Measurements from ENCODE around the gene KLF5. TPM values are rescaled to one million over a fixed set of nuclear protein-coding genes. Genes with fewer than 3 reads are reported as not detected.

The KLF5 gene
- total RNA-seq, 1 donor from 2014 or later: 0.59 TPM

DNA sequence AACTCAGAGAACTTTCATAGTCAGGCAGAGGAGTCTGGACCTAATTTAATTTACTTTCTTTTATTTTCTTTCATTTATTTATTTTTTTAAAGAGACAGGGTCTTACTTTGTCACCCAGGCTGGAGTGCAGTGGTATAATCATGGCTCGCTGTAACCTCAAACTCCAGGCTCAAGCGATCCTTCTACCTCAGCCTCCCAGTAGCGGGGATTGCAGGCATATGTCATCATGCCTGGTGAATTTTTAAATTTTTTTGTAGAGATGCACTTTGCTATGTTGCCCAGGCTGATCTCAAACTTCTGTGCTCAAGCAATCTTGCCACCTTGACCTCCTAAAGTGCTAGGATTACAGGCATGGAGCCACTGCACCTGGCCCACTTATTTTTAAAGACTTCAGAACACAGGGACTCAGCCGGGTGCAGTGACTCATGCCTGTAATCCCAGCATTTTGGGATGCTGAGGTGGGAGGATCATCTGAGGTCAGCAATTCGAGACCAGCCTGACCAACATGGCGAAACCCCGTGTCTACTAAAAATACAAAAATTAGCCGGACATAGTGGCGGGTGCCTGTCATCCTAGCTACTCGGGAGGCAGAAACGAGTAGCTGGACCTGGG, 50.6 kb downstream of the KLF5 start:
- no peak for DNase-seq
- ATAC-seq (ENCODE audit: poor library complexity): no peak
- intact Hi-C loops (cut with DNase I): no loop called here

DNA sequence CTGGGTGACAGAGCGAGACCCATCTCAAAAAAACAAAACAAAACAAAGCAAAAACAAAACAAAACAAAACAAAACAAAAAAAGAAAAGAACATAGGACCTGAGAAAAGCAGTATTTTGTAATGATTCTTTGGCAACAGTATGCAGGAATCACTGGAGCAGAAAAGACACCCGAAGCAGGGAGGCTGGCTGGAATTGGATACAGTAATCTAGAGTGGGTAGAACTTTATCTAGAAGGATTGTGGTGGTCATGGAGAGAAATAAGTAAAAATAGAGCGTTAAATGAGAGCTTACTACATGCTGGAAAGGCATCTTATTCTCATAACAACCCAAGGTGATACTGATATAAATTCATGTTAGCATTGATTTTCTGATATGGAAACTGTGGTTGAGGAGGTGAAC, 51.2 kb downstream of the KLF5 start:
- no peak for ATAC-seq (ENCODE audit: poor library complexity)
- no peak for DNase-seq
- intact Hi-C loops (cut with DNase I): no loop called here

DNA sequence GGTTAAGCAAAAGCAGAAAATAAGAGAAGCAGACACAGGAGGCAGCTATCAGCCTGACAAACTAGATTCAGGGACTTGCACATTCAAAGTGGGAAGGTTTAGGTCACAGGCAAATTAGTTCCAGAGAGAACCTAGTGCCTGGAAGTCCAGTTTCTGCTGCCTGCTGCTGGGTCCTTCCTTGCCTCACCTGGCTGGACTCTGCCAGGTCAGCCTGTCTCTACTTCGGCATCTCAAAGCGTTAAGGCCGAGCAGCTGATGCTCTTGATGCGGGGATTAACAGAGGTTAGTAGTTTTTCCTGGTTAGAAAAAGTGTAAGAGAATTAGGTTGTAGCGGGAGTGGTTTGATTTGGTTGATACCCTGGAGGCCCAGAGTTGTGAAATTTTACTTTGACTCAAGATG, 52.0 kb downstream of the KLF5 start:
- DNase-seq (no peak), ATAC-seq (ENCODE audit: poor library complexity) (no peak)
- intact Hi-C loops (cut with DNase I): no loop called here

DNA sequence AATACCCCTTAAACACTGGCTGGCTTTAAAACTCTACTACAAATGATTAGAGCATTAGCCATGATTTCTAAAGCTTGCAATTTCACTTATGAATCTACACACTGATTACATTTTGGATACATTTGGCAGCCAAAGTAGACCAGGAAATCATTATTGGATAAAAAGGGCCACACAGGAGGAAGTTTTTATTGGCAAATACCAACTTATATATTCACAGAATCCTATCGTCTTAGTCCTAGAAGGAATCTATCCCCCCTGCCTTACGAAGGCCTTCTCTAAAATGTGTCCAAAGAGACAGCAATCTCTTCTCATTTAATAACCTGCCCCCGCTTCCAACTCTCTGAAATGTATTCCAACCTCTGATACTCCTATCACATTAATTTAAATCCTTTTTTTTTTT, 52.5 kb downstream of the KLF5 start:
- no peak for DNase-seq
- ATAC-seq (ENCODE audit: poor library complexity): no peak
- intact Hi-C loops (cut with DNase I): no loop called here

DNA sequence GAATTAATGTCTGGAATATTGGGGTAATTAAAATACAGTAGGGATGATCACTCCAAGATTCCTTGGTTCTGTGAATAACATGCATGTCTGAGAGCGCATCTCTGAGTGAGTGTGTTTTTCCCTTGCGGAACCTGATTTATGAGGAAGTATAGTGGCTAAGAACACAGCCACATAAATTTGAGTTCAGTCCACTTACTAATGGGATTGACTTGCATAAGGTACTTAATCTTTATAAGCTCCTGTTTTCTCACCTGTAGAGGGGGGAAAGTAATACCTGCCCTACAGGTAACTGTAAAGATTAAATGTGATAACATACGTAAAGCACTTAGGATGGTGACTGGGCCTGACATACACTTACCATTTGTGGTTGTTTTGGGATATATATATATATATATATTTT, 60.8 kb downstream of the KLF5 start:
- no peak for DNase-seq
- no peak for ATAC-seq (ENCODE audit: poor library complexity)
- intact Hi-C loops (cut with DNase I): no loop called here
